Ishikawa (cell line): ENCODE data around the gene TAF3.

Experiments
- CEBPB ChIP-seq: IDR thresholded peaks from 2 replicates; pipeline ENCODE4 v1.6.1; 2012
- CREB1 ChIP-seq: IDR thresholded peaks from 2 replicates; pipeline ENCODE4 v1.6.1; 2012; ENCODE audit warnings: low read depth
- EGR1 ChIP-seq: IDR thresholded peaks from 2 replicates; pipeline ENCODE4 v1.6.1; 2012
- EP300 ChIP-seq: IDR thresholded peaks from 2 replicates; pipeline ENCODE4 v1.6.1; 2012; ENCODE audit warnings: borderline replicate concordance
- FOXM1 ChIP-seq: IDR thresholded peaks from 2 replicates; pipeline ENCODE4 v1.6.1; 2012; ENCODE audit warnings: low read depth, borderline replicate concordance
- MAX ChIP-seq: IDR thresholded peaks from 2 replicates; pipeline ENCODE4 v1.6.1; 2012
- NFIC ChIP-seq: IDR thresholded peaks from 2 replicates; pipeline ENCODE4 v1.6.1; 2012
- RAD21 ChIP-seq: IDR thresholded peaks from 2 replicates; pipeline ENCODE4 v1.6.1; 2012; ENCODE audit warnings: low read depth
- REST ChIP-seq: IDR thresholded peaks from 2 replicates; pipeline ENCODE4 v1.6.1; 2012; ENCODE audit warnings: low read depth, mild to moderate bottlenecking
- TAF1 ChIP-seq: IDR thresholded peaks from 2 replicates; pipeline ENCODE4 v1.6.1; 2012; ENCODE audit warnings: low read depth, mild to moderate bottlenecking
- TCF12 ChIP-seq: IDR thresholded peaks from 2 replicates; pipeline ENCODE4 v1.6.1; 2012; ENCODE audit warnings: low read depth
- TEAD4 ChIP-seq: IDR thresholded peaks from 2 replicates; pipeline ENCODE4 v1.6.1; 2012
- USF1 ChIP-seq: IDR thresholded peaks from 2 replicates; pipeline ENCODE4 v1.6.1; 2012
- YY1 ChIP-seq: IDR thresholded peaks from 2 replicates; pipeline ENCODE4 v1.6.1; 2012; ENCODE audit warnings: low read depth
- ZBTB7A ChIP-seq: IDR thresholded peaks from 2 replicates; pipeline ENCODE4 v1.6.1; 2012; ENCODE audit warnings: low read depth

Gene TAF3

GRCh38 chr10:7892146-7892545, 73.8 kb downstream of the TAF3 start:
- no peak for TF ChIP-seq CEBPB
- no peak for TF ChIP-seq MAX
- no peak for TF ChIP-seq EGR1
- TF ChIP-seq CREB1: no peak
- no peak for TF ChIP-seq YY1
- no peak for TF ChIP-seq USF1
- no peak for TF ChIP-seq TCF12
- TF ChIP-seq ZBTB7A: no peak
- no peak for TF ChIP-seq FOXM1
- no peak for TF ChIP-seq NFIC
- TF ChIP-seq RAD21: no peak
- TF ChIP-seq TAF1: no peak
- TF ChIP-seq REST: no peak
- no peak for TF ChIP-seq EP300

GRCh38 chr10:7895699-7896090, 77.4 kb downstream of the TAF3 start:
- TF ChIP-seq YY1 (no peak), TEAD4 (no peak), RAD21 (no peak), TCF12 (no peak), CREB1 (no peak), MAX (no peak), ZBTB7A (no peak), USF1 (no peak), TAF1 (no peak), NFIC (no peak), FOXM1 (no peak), EGR1 (no peak), REST (no peak), EP300 (no peak), CEBPB (no peak)

- TF ChIP-seq EP300 (no peak), REST (no peak), RAD21 (no peak), ZBTB7A (no peak), TAF1 (no peak), CEBPB (no peak), YY1 (no peak), NFIC (no peak), TEAD4 (no peak), MAX (no peak), USF1 (no peak), FOXM1 (no peak), TCF12 (no peak)
These were observed 78.0 kb downstream of the TAF3 start for GRCh38 chr10:7896297-7896696.

- TF ChIP-seq TAF1: no peak
- TF ChIP-seq YY1: no peak
- no peak for TF ChIP-seq EP300
- no peak for TF ChIP-seq RAD21
- TF ChIP-seq FOXM1: no peak
- no peak for TF ChIP-seq CREB1
- TF ChIP-seq CEBPB: no peak
- no peak for TF ChIP-seq TCF12
- TF ChIP-seq EGR1: no peak
- TF ChIP-seq TEAD4: no peak
- TF ChIP-seq ZBTB7A: no peak
- TF ChIP-seq NFIC: no peak; the same call in 1 of the 2 replicates
- TF ChIP-seq MAX: no peak
- TF ChIP-seq REST: no peak
These were observed 83.0 kb downstream of the TAF3 start for GRCh38 chr10:7901256-7901655.
